Activated CD8-positive, alpha-beta T cell treated with anti-CD3 and anti-CD28 coated beads, Interleukin-2, amount 10 ng/mL, durations not matched to agents 7 days and 5 days (primary cell): Measurements from ENCODE around the gene MYH15. TPM values are rescaled to one million over a fixed set of nuclear protein-coding genes. Genes with fewer than 3 reads are reported as not detected.

Experiments
- ATAC-seq: fragments of 150-1000 bp; cut with Tn5 transposase; one replicate; pipeline ENCODE4 v1.10.0; 2021; ENCODE audit warnings: moderate library complexity
- CTCF ChIA-PET: fragments of 350-600 bp; sonication (Branson Sonifier 250); formaldehyde crosslinking; loops from one replicate; lab custom pipeline; 2021; ENCODE audit warnings: antibody characterized with exemption; lab: Charles Lee
- POLR2A ChIA-PET: fragments of 350-600 bp; sonication (Branson Sonifier 250); formaldehyde crosslinking; loops from one replicate; lab custom pipeline; 2021; ENCODE audit warnings: antibody characterized with exemption; lab: Charles Lee
- DNase-seq: peaks from one replicate; pipeline ENCODE4 v3.0.0-alpha.2; 2020
- H3K27ac Mint-ChIP-seq: one replicate; pipeline ENCODE4 v1.8.0; 2021; ENCODE audit warnings: mild to moderate bottlenecking, mixed read lengths
- H3K27me3 Mint-ChIP-seq: one replicate; pipeline ENCODE4 v1.8.0; 2021; ENCODE audit warnings: low read depth, mixed read lengths
- H3K36me3 Mint-ChIP-seq: one replicate; pipeline ENCODE4 v1.8.0; 2021; ENCODE audit warnings: low read depth, mixed read lengths
- H3K4me1 Mint-ChIP-seq: one replicate; pipeline ENCODE4 v1.8.0; 2021; ENCODE audit warnings: low read depth, mixed read lengths
- H3K4me3 Mint-ChIP-seq: one replicate; pipeline ENCODE4 v1.8.0; 2021; ENCODE audit warnings: mild to moderate bottlenecking, mixed read lengths
- H3K9me3 Mint-ChIP-seq: one replicate; pipeline ENCODE4 v1.8.0; 2022; ENCODE audit warnings: mixed read lengths; ENCODE audit not compliant: insufficient read depth
- total RNA-seq, 2 experiments: library from RNA; stranded (reverse); gene quantifications; one replicate each; pipeline ENCODE4 v1.2.3, GENCODE V29; 2021

The MYH15 gene
- total RNA-seq, 2 experiments from 2014 or later, result 0.13 to 0.21 TPM

DNA sequence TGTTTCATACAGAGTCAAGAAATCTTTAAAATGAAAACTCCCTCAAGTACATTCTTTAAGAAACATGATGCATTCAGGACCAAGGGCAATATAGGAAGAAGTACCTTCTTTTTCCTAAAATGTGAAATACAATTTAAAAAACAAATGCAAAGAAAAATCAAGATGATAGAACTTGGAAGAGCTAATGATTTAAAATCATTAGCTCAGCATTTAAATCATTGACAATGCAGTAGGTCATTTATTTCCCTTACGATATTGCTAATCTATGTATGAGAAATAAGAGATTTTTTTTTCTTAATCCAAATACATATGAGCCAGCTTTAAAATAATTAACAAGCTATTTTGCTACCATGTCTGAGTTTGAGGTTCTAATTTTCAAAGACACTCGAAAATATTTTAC, 108.6 kb downstream of the MYH15 start:
- ChIA-PET POLR2A (interaction anchor here (0.6 kb wide), 1 partner anchor 408 kb away, joined by 4 read pairs; no protein-coding TSS in a partner anchor), CTCF (interaction anchor here (0.8 to 1.2 kb wide), 2 partner anchors 83 to 150 kb away, joined by 3 read pairs; no protein-coding TSS in a partner anchor)
- ATAC-seq (no peak), DNase-seq (no peak)
- H3K9me3 Mint-ChIP-seq, result no peaks in the 10 kb centered on the region
- H3K27me3 Mint-ChIP-seq, result no peaks in the 10 kb centered on the region
- H3K4me1 Mint-ChIP-seq, result peaks cover 6% of the 10 kb centered on the region
- H3K4me3 Mint-ChIP-seq, result no peak overlapping the region
- H3K36me3 Mint-ChIP-seq, result no peaks in the 10 kb centered on the region
- H3K27ac Mint-ChIP-seq, result no peak overlapping the region

DNA sequence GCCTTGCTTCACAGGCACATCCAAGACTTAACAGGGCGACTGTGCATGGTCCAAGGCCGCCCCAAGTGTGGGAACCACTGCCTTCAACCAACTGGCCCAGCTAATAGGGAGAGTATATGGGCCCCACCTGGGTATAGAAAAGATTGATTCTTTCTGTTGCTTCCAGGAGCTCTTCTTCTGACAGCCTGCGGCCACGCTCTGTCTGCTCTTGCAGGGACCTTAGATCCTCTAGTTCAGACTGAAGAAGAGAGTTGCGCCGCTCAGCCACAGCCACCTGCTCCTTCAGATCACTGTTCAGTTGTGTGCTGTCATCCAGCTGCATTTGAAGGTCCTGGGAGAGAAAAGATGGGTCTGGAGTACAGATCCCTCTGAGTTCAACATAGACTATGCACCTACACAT, 111.9 kb downstream of the MYH15 start:
- ATAC-seq (no peak), DNase-seq (no peak)
- no peaks in the 10 kb centered on the region for H3K27me3 Mint-ChIP-seq
- H3K36me3 Mint-ChIP-seq, result no peaks in the 10 kb centered on the region
- no peak overlapping the region for H3K27ac Mint-ChIP-seq
- H3K4me3 Mint-ChIP-seq, result no peak overlapping the region
- no peaks in the 10 kb centered on the region for H3K9me3 Mint-ChIP-seq
- CTCF ChIA-PET, result interaction anchor here (1.4 kb wide), 1 partner anchor 11 kb away, joined by 4 read pairs; no protein-coding TSS in a partner anchor
- peaks cover 9% of the 10 kb centered on the region for H3K4me1 Mint-ChIP-seq
- POLR2A ChIA-PET, result no interaction called here

DNA sequence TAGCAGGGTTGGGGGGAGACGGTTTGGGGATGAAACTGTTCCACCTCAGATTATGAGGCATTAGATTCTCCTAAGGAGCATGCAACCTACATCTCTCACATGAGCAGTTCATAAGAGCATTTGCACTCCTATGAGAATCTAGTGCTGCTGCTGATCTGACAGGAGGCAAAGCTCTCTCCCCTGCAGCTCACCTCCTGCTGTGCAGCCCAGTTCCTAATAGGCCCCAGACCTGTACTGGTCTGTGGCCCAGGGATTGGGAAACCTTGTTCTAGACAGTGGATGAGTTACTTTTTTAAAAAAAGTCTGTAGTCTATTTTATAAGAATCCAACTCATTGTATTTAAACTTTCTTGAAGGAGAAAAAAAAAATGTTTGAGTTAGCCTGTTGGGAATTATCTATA, 114.1 kb downstream of the MYH15 start:
- POLR2A ChIA-PET, result no interaction called here
- ATAC-seq (no peak), DNase-seq (no peak)
- CTCF ChIA-PET, result no interaction called here
- H3K27ac Mint-ChIP-seq, result no peak overlapping the region
- no peaks in the 10 kb centered on the region for H3K9me3 Mint-ChIP-seq
- no peaks in the 10 kb centered on the region for H3K36me3 Mint-ChIP-seq
- peaks cover 3% of the 10 kb centered on the region for H3K27me3 Mint-ChIP-seq
- H3K4me3 Mint-ChIP-seq, result no peak overlapping the region
- peaks cover 9% of the 10 kb centered on the region for H3K4me1 Mint-ChIP-seq

DNA sequence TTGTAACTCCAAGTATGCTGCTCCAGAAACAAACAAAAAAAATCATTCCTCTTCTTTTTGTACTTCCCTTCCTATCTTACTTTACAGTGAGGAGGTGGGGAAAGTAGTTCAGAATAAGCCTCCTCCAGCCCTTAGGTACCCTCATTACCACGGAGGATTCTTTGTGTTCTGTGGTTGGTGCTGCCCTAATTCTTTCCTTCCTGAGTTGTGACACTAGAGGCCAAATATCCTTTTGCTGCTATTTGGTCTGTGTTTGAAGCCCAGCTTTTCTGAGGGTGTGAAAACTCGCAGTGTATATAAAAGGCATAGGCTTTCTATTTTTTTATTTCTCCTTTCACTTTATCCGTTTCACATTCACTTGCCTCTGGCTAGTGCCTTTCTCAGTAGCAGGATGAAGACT, 115.8 kb downstream of the MYH15 start:
- no peaks in the 10 kb centered on the region for H3K9me3 Mint-ChIP-seq
- H3K27me3 Mint-ChIP-seq, result peaks cover 5% of the 10 kb centered on the region
- POLR2A ChIA-PET, result no interaction called here
- no peak overlapping the region for H3K27ac Mint-ChIP-seq
- CTCF ChIA-PET, result no interaction called here
- no peaks in the 10 kb centered on the region for H3K36me3 Mint-ChIP-seq
- H3K4me3 Mint-ChIP-seq, result no peak overlapping the region
- H3K4me1 Mint-ChIP-seq, result peaks cover 9% of the 10 kb centered on the region
- ATAC-seq, result no peak
- no peak for DNase-seq

DNA sequence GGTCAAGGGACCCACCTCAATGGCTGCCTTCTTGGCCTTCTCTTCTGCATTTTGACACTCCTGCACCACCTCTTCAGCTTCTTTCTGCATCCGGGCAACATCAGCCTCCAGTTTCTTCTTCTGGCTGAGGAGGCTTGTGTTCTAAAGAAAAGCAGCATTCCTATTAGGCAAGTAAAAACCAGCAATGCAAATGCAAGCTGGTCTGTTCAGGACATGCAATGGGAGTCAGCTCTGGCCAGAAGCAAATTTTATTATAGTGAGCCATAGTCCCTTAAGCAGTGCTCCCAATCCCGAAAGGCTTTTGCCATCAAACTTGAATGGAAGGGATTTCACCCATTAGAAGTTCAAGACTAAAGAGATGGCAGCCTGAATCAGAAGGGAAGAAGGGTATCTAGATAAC, 116.4 kb downstream of the MYH15 start:
- Mint-ChIP-seq H3K27me3 (peaks cover 5% of the 10 kb centered on the region), H3K9me3 (no peaks in the 10 kb centered on the region), H3K36me3 (no peaks in the 10 kb centered on the region), H3K27ac (no peak overlapping the region), H3K4me1 (peaks cover 10% of the 10 kb centered on the region), H3K4me3 (no peak overlapping the region)
- ChIA-PET CTCF (no interaction called here), POLR2A (no interaction called here)
- ATAC-seq (no peak), DNase-seq (no peak)

DNA sequence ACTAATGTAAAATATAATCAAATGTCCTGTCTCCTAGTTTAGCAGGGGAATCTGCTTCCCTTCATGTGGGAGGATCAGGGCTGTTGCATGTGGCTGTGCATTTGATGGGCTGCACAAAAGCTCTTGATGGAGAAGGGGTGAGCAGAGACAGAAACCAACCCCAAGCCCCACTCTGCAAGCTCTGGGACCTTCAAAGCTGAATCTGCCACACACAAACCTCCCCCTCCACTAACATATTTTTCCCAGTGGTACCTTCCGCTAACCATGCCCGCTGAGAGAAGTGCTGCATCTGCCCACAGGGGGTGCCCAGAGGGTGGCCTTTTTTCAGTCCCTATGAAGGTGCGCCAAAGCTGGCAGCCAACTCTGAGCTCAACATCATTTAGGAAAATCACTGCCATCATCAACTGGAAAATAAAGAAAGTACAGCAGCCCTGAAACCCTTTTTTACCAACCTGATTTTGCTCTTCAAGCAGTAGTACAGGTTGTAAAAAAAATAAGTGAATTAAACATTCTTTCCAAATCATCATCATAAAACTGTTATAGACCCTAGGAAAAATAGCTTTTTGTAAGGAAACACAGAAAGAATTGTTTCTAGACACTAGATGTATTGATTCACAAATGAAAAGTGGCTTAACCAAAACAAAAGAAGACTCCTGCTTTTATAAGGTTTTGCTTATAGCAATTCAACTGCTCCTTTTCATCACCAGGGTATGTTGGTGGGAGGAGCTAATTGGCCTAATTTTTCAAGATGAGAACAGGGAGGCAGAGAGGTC, 117.1 kb downstream of the MYH15 start:
- CTCF ChIA-PET, result interaction anchor here (0.8 to 1.8 kb wide), 3 partner anchors 9 to 169 kb away, joined by 3 to 5 read pairs (median 4); no protein-coding TSS in a partner anchor
- H3K36me3 Mint-ChIP-seq, result no peaks in the 10 kb centered on the region

DNA sequence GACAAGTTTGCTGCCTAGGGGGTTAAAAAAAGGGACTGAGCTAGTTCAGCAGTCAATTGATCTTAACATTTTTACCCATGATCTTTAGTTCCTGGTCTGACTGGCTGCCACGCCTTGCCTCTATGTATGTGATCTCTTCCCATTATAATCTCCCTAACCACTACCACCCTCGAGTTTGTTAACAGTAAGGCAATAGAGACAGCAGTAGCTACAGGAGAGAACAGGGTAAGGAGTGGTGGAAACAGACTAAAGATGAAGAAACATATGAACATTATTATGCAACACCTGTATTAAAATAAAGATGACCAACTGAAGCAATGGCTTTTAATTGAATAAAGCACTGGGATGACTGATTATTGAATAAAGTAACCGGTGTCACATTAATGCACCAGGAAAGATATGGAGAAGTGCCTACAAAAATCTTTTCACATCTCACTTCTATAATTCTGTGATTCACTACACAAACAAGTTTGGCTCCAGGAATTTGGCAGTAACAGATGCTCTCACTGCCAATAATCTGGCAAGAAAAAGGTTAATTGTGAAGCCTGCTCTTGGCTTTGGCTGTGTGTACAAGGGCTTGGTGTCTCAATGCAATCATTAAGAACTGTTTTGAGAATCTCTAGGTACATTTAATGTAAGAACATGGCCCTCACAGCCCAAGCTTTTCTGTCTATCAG, 118.3 kb downstream of the MYH15 start:
- ChIA-PET POLR2A (no interaction called here), CTCF (interaction anchor here (1.8 kb wide), 1 partner anchor 13 kb away, joined by 5 read pairs; no protein-coding TSS in a partner anchor)
- Mint-ChIP-seq H3K4me3 (no peak overlapping the region), H3K36me3 (no peaks in the 10 kb centered on the region), H3K27ac (no peak overlapping the region), H3K9me3 (no peaks in the 10 kb centered on the region), H3K4me1 (peaks cover 30% of the 10 kb centered on the region), H3K27me3 (peaks cover 5% of the 10 kb centered on the region)
- DNase-seq (no peak), ATAC-seq (no peak)

More for the DNA sequence above, 117.1 kb downstream of the MYH15 start:
- H3K9me3 Mint-ChIP-seq, result no peaks in the 10 kb centered on the region
- no peak overlapping the region for H3K4me3 Mint-ChIP-seq
- H3K4me1 Mint-ChIP-seq, result peaks cover 17% of the 10 kb centered on the region
- POLR2A ChIA-PET, result interaction anchor here (0.6 kb wide), 1 partner anchor 335 kb away, joined by 4 read pairs; no protein-coding TSS in a partner anchor
- H3K27ac Mint-ChIP-seq, result no peak overlapping the region
- DNase-seq (no peak), ATAC-seq (no peak)
- peaks cover 5% of the 10 kb centered on the region for H3K27me3 Mint-ChIP-seq

DNA sequence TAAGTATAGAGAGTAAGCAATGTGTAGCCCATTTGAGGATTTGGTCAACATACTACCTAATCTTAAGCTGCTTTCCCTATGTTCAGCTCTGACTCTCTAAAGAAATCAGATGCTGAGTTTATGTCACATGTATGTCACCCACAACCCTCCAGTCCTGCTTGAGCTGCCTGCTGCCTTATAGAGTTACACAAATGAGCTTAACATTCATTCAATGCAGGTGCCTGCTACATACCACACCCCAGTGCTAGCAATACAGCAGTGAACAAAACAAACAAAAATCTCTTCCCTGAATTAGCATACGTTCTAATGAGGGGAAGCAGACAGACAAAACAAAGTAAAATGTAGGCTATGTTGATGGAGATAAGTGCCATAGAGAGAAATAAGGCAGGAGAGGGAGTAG, 121.0 kb downstream of the MYH15 start:
- ChIA-PET CTCF (interaction anchor here (1.7 kb wide), 1 partner anchor 462 kb away, joined by 5 read pairs; no protein-coding TSS in a partner anchor), POLR2A (no interaction called here)
- Mint-ChIP-seq H3K4me1 (peaks cover 25% of the 10 kb centered on the region), H3K9me3 (no peaks in the 10 kb centered on the region), H3K27ac (no peak overlapping the region), H3K4me3 (no peak overlapping the region), H3K36me3 (no peaks in the 10 kb centered on the region), H3K27me3 (peaks cover 5% of the 10 kb centered on the region)
- DNase-seq, result no peak
- ATAC-seq, result no peak

DNA sequence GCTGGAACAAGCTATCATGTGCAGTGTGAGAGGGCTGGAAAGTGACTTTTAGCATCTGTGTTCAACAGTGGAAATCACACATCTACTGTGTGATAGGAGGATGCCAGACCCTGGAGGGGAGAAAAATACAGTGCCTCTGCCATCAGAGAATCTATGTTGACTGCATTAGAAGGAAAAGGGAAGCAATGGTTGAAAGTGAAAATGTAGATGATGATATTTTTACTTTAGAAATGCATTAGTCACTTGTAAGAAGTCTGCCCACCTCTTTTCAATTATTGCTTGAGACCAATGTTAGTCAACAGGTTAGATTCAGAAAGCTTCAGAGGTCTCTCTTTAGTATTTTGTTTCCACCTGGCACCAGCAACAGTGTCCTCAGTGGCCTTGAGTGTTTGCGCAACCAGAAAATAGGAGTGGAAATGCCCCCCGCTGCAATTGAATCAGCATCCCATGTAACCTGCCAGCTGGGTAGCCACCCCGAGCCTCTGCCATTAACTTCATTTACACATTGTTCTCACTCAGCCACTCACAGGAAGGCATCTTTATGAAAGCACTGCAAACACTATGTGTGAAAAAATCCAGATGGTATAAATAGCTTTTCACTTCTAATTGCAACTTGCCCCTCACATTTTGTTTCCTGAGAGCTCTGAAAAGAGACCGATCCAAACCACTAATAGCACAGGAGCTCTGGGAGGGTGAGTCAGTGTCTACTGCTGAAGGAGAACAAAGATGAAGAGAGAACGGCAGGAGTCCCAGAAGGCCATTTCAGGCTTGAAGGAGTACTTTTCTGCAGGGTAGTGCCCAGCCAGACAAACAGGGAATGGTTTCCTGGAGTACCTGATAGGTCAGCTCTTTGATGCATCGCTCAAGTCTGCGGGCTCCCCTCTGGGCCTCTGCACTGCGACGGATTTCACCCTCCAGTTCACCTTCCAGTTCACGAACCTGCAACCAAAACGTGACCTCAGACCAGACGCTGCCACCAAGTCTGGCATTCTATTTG, 122.0 kb downstream of the MYH15 start:
- ATAC-seq (no peak), DNase-seq (no peak)
- Mint-ChIP-seq H3K4me1 (peaks cover 22% of the 10 kb centered on the region), H3K4me3 (no peak overlapping the region), H3K27ac (no peak overlapping the region), H3K9me3 (no peaks in the 10 kb centered on the region), H3K27me3 (peaks cover 5% of the 10 kb centered on the region), H3K36me3 (no peaks in the 10 kb centered on the region)
- ChIA-PET CTCF (interaction anchor here (0.9 to 1.7 kb wide), 5 partner anchors 11 to 461 kb away, joined by 4 to 7 read pairs (median 4); no protein-coding TSS in a partner anchor), POLR2A (interaction anchor here (0.6 kb wide), 1 partner anchor 398 kb away, joined by 5 read pairs; no protein-coding TSS in a partner anchor)

DNA sequence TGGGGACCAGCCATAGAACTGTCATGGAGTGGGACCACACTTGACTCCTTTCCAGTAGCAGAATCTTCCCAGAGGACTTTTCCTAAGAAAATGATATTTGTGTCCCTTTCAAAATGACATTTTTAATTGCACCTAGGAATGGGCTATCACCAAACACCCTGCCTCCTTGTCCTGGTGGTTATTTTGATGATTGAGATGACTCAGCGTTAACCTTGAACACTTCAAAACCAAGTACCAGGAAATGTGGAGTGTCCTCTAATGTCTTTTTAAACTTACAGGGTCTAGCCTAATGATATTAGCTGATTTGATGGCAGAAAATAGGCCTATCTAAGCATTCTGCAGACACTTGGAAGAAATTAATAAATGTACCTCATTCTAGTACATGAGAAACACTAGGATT, 123.3 kb downstream of the MYH15 start:
- CTCF ChIA-PET, result interaction anchor here (1.6 to 1.7 kb wide), 2 partner anchors 12 to 91 kb away, joined by 4 to 7 read pairs; no protein-coding TSS in a partner anchor
- Mint-ChIP-seq H3K4me1 (peaks cover 22% of the 10 kb centered on the region), H3K9me3 (no peaks in the 10 kb centered on the region), H3K27ac (no peak overlapping the region), H3K36me3 (no peaks in the 10 kb centered on the region), H3K4me3 (no peak overlapping the region), H3K27me3 (peaks cover 4% of the 10 kb centered on the region)
- DNase-seq (no peak), ATAC-seq (no peak)
- POLR2A ChIA-PET, result no interaction called here

DNA sequence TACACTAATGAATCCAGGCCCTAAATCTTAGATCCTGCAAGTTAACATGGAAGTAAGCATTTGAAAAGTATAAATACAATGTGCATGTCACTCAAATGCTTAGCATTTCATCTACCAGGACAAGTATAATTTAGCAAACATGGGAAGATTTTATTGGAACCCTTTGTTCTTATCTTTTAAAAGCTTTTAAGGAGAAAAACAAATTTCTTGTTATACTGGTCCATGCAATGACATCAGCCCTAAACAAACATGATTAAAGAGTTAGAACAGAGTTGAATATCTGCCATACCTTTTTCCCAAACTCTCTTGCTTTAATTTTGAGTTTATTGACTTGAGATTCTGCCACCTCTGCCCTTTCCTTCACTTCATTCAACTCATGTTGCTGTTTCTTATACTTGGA, 127.1 kb downstream of the MYH15 start:
- ChIA-PET CTCF (no interaction called here), POLR2A (no interaction called here)
- H3K36me3 Mint-ChIP-seq, result peaks cover 6% of the 10 kb centered on the region
- no peak overlapping the region for H3K27ac Mint-ChIP-seq
- no peak for DNase-seq
- H3K4me1 Mint-ChIP-seq, result peaks cover 14% of the 10 kb centered on the region
- no peak for ATAC-seq
- H3K4me3 Mint-ChIP-seq, result no peak overlapping the region
- H3K9me3 Mint-ChIP-seq, result no peaks in the 10 kb centered on the region
- H3K27me3 Mint-ChIP-seq, result no peaks in the 10 kb centered on the region
